K562 (cell line): ENCODE data around the gene SH3PXD2B. TPM values are rescaled to one million over a fixed set of nuclear protein-coding genes. Genes with fewer than 3 reads are reported as not detected.

Experiments
- BACH1 ChIP-seq: fragments of 200-800 bp; sonication (Bioruptor generic); IDR thresholded peaks from 2 replicates; pipeline ENCODE4 v1.6.1; 2016; ENCODE audit warnings: missing genetic modification characterization, missing compliant biosample characterization
- E2F6 ChIP-seq, 2 experiments: IDR thresholded peaks; 2 replicates each; pipeline ENCODE4 v1.6.1; 2011; ENCODE audit warnings: borderline replicate concordance in 1 of 2, control low read depth in 1 of 2, low read depth in 1 of 2, low read length in 1 of 2, mild to moderate bottlenecking in 1 of 2, mixed read lengths in 1 of 2, moderate library complexity in 1 of 2; ENCODE audit not compliant: insufficient read depth in 1 of 2, insufficient read length in 1 of 2, poor library complexity in 1 of 2, severe bottlenecking in 1 of 2; ENCODE audit errors: extremely low read depth in 1 of 2
- FUS ChIP-seq: fragments of 200-400 bp; formaldehyde crosslinking; optimal IDR thresholded peaks from 2 replicates; pipeline ENCODE3; 2017; ENCODE audit warnings: low read depth, low read length
- MAFK ChIP-seq: IDR thresholded peaks from 2 replicates; pipeline ENCODE4 v1.6.1; 2011; ENCODE audit warnings: low read length, improper control_type of control experiment
- MYBL2 ChIP-seq, 2 experiments: fragments of 450-650 bp in 1 of 2; sonication (generic) in 1 of 2; formaldehyde crosslinking in 1 of 2; IDR thresholded peaks; 2 replicates each; pipeline versions ENCODE4 v1.6.1 to v1.8.1; 2017 to 2022; ENCODE audit warnings: borderline replicate concordance in 1 of 2, inconsistent platforms in 1 of 2, low read depth in 1 of 2, mild to moderate bottlenecking in 1 of 2, missing genetic modification reagents in 1 of 2, moderate library complexity in 1 of 2
- NR4A1 ChIP-seq, 2 experiments: fragments of 250-450 bp in 1 of 2; fragments of 450-650 bp in 1 of 2; sonication (Bioruptor Pico) in 1 of 2; IDR thresholded peaks; 2 replicates each; pipeline versions ENCODE4 v1.4.0 to v1.6.1; 2016 to 2020; ENCODE audit warnings: mild to moderate bottlenecking in 2 of 2, missing compliant biosample characterization in 1 of 2, missing genetic modification characterization in 1 of 2, moderate library complexity in 1 of 2
- PHF8 ChIP-seq: fragments of 200-600 bp; sonication (generic); IDR thresholded peaks from 2 replicates; pipeline ENCODE4 v1.6.1; 2012; ENCODE audit warnings: mixed run types, mild to moderate bottlenecking, inconsistent platforms, low read length, moderate library complexity, borderline replicate concordance
- TCF3 ChIP-seq: sonication (generic); formaldehyde crosslinking; IDR thresholded peaks from 2 replicates; pipeline ENCODE4 v1.4.0; 2020; ENCODE audit warnings: mild to moderate bottlenecking, missing genetic modification reagents
- ZNF717 ChIP-seq: fragments of 250-450 bp; sonication (Bioruptor Pico); IDR thresholded peaks from 2 replicates; pipeline ENCODE4 v1.5.0; 2021
- polyA plus RNA-seq, 8 experiments: library from polyadenylated mRNA; depleted of rRNA in 4 of 8; stranded (reverse) in 5 of 8; unstranded in 3 of 8; fragments of >200 nt; fragmentation: Nextera tagmentation in 2 of 8; fragmentation: Illumina TruSeq in 1 of 8; extraction: Ambion mirVana in 2 of 8; extraction: Trizol in 1 of 8; gene quantifications; 2 replicates each; pipeline versions ENCODE4 v1.2.1 to v1.2.3, GENCODE V29; 2011 to 2014; ENCODE audit warnings: inconsistent platforms in 1 of 8, missing spikeins in 1 of 8
- total RNA-seq, 7 experiments: library from RNA; depleted of rRNA in 6 of 7; stranded (reverse); fragments of >200 nt in 6 of 7; fragmentation: Illumina TruSeq in 2 of 7; extraction: Trizol in 2 of 7; gene quantifications; 2 replicates each; pipeline versions ENCODE4 v1.2.1 to v1.2.3, GENCODE V29; 2011 to 2021; ENCODE audit warnings: low replicate concordance in 1 of 7
- TF ChIP-seq, protein P1 (sequence below), 2 experiments: fragments of 450-650 bp; IDR thresholded peaks; 2 replicates each; pipeline ENCODE4 v1.6.1; 2016; ENCODE audit warnings: mild to moderate bottlenecking in 2 of 2, borderline replicate concordance in 1 of 2, low read depth in 1 of 2, moderate library complexity in 1 of 2
- TF ChIP-seq, protein P2 (sequence below), 2 experiments: fragments of 200-800 bp in 1 of 2; sonication (Bioruptor generic) in 1 of 2; sonication (generic) in 1 of 2; formaldehyde crosslinking in 1 of 2; IDR thresholded peaks in 1 of 2; conservative IDR thresholded peaks in 1 of 2; 2 replicates each; pipeline versions ENCODE4 v1.5.0 to v1.6.1; 2016 to 2020; ENCODE audit warnings: missing compliant biosample characterization in 1 of 2, missing genetic modification characterization in 1 of 2, missing genetic modification reagents in 1 of 2
- TF ChIP-seq, protein P3 (sequence below): sonication (generic); formaldehyde crosslinking; IDR thresholded peaks from 2 replicates; pipeline ENCODE4 v1.4.0; 2020; ENCODE audit warnings: mild to moderate bottlenecking, missing genetic modification reagents

SH3PXD2B gene
- total and polyA plus RNA-seq, 9 of the 15 experiments (the other 6 are each of a cell fraction or from before 2014, with no cell fraction given): 0.04 to 0.66 (median 0.19) TPM

GRCh38 chr5:172441262-172441751 lies 13.0 kb downstream of the SH3PXD2B start (continued):
- TF ChIP-seq E2F6 (IDR thresholded peaks at IDR 0.05; ENCODE audit: borderline replicate concordance in 1 of 2, extremely low read depth in 1 of 2, insufficient read depth in 1 of 2, insufficient read length in 1 of 2, low read depth in 1 of 2, low read length in 1 of 2, poor library complexity in 1 of 2, severe bottlenecking in 1 of 2): no peak
- TF ChIP-seq BACH1: peak; percentile 67; the same call in 1 of the 2 replicates
- no peak for TF ChIP-seq MAFK
- no peak for TF ChIP-seq FUS
- TF ChIP-seq, protein P1, sequence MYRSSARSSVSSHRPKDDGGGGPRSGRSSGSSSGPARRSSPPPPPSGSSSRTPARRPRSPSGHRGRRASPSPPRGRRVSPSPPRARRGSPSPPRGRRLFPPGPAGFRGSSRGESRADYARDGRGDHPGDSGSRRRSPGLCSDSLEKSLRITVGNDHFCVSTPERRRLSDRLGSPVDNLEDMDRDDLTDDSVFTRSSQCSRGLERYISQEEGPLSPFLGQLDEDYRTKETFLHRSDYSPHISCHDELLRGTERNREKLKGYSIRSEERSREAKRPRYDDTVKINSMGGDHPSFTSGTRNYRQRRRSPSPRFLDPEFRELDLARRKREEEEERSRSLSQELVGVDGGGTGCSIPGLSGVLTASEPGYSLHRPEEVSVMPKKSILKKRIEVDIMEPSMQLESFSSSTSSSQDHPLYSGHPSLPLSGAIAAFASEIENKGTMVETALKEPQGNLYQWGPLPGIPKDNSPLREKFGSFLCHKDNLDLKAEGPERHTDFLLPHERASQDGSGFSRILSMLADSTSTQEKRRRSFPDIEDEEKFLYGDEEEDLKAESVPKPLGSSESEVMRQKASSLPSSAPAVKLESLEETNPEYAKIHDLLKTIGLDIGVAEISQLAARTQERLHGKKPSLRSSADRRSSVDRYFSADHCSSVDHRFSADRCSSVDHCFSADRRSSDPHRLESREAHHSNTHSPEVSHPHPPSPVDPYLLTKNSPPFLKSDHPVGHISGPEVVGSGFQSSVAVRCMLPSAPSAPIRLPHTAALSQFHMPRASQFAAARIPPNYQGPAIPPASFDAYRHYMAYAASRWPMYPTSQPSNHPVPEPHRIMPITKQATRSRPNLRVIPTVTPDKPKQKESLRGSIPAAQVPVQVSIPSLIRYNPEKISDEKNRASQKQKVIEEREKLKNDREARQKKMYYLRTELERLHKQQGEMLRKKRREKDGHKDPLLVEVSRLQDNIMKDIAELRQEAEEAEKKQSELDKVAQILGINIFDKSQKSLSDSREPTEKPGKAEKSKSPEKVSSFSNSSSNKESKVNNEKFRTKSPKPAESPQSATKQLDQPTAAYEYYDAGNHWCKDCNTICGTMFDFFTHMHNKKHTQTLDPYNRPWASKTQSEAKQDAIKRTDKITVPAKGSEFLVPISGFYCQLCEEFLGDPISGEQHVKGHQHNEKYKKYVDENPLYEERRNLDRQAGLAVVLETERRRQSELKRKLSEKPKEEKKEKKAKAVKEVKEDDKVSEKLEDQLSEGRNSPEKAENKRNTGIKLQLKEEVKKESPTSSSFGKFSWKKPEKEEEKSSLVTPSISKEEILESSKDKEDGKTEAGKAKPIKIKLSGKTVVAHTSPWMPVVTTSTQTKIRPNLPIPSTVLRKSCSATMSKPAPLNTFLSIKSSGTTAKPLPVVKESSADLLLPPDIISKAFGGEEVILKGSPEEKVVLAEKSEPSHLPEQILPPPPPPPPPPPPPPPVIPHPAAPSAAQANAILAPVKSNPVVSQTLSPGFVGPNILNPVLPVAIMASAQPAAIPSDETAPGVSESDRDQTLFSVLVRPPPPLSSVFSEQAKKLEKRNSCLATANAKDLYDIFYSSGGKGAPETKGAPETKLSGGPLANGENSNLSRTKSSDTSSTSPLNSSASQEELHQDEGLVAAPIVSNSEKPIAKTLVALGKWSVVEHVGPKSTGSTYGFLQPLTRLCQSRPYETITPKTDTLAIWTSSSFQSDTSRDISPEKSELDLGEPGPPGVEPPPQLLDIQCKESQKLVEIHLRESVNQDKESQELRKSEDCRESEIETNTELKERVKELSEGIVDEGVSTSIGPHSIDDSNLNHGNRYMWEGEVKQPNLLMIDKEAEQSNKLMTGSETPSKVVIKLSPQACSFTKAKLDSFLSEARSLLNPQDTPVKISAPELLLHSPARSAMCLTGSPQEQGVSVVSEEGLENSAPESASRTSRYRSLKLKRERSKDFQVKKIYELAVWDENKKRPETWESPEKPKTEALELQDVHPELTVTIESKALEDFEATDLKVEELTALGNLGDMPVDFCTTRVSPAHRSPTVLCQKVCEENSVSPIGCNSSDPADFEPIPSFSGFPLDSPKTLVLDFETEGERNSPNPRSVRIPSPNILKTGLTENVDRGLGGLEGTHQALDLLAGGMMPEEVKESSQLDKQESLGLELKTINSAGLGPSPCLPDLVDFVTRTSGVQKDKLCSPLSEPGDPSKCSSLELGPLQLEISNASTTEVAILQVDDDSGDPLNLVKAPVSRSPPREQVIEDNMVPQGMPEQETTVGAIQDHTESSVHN (IDR thresholded peaks at IDR 0.05; ENCODE audit: borderline replicate concordance in 1 of 2, low read depth in 1 of 2): no peak
- TF ChIP-seq, protein P2, sequence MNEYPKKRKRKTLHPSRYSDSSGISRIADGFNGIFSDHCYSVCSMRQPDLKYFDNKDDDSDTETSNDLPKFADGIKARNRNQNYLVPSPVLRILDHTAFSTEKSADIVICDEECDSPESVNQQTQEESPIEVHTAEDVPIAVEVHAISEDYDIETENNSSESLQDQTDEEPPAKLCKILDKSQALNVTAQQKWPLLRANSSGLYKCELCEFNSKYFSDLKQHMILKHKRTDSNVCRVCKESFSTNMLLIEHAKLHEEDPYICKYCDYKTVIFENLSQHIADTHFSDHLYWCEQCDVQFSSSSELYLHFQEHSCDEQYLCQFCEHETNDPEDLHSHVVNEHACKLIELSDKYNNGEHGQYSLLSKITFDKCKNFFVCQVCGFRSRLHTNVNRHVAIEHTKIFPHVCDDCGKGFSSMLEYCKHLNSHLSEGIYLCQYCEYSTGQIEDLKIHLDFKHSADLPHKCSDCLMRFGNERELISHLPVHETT (CRISPR knock-in tag; conservative IDR thresholded peaks at IDR 0.05 in 1 of 2, IDR thresholded peaks at IDR 0.05 in 1 of 2): peak in 1 of 2 experiments; percentile 86; a peak in 2 of 4 replicates
- no peak for TF ChIP-seq PHF8
- TF ChIP-seq, protein P3, sequence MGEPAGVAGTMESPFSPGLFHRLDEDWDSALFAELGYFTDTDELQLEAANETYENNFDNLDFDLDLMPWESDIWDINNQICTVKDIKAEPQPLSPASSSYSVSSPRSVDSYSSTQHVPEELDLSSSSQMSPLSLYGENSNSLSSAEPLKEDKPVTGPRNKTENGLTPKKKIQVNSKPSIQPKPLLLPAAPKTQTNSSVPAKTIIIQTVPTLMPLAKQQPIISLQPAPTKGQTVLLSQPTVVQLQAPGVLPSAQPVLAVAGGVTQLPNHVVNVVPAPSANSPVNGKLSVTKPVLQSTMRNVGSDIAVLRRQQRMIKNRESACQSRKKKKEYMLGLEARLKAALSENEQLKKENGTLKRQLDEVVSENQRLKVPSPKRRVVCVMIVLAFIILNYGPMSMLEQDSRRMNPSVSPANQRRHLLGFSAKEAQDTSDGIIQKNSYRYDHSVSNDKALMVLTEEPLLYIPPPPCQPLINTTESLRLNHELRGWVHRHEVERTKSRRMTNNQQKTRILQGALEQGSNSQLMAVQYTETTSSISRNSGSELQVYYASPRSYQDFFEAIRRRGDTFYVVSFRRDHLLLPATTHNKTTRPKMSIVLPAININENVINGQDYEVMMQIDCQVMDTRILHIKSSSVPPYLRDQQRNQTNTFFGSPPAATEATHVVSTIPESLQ: no peak
- no peak for TF ChIP-seq MYBL2 (IDR thresholded peaks at IDR 0.05; ENCODE audit: low read depth)
- no peak for TF ChIP-seq MYBL2 (CRISPR knock-in tag; IDR thresholded peaks at IDR 0.05; ENCODE audit: borderline replicate concordance)
- TF ChIP-seq NR4A1 (CRISPR knock-in tag; IDR thresholded peaks at IDR 0.05): no peak
- peak; percentile 88; the same call in 1 of the 2 replicates for TF ChIP-seq NR4A1 (tag; IDR thresholded peaks at IDR 0.05)
- no peak for TF ChIP-seq TCF3 (CRISPR knock-in tag)
- no peak for TF ChIP-seq ZNF717 (CRISPR knock-in tag)
